OCI-LY7 (cell line): ENCODE data around the gene PPIB.

ENCODE experiments used
- CTCF ChIP-seq: fragments of 200-600 bp; sonication (generic); conservative IDR thresholded peaks from 2 replicates; pipeline ENCODE4 v1.5.1; 2014; ENCODE audit warnings: mild to moderate bottlenecking, antibody characterized with exemption, low read length, moderate library complexity, mixed read lengths
- EZH2phosphoT487 ChIP-seq: fragments of 200-600 bp; sonication (generic); IDR thresholded peaks from 2 replicates; pipeline ENCODE4 v1.6.1; 2018; ENCODE audit warnings: low read depth, borderline replicate concordance, mild to moderate bottlenecking, mixed run types, antibody characterized with exemption, low read length, moderate library complexity, mixed read lengths

GRCh38 chr15:64121614-64122013, 41.2 kb downstream of the PPIB start:
- TF ChIP-seq CTCF, result no peak
- TF ChIP-seq EZH2phosphoT487, result no peak
